SU-DHL-6 (cell line): ENCODE measurements around the gene FBXO38.

Source experiments
- H2AFZ ChIP-seq: fragments of 200-600 bp; sonication (generic); 2 replicates; pipeline ENCODE4 v1.6.1; 2014; ENCODE audit warnings: low read depth, mild to moderate bottlenecking, moderate library complexity, mixed read lengths, antibody characterized with exemption, low read length; ENCODE audit not compliant: severe bottlenecking
- H3F3A ChIP-seq: fragments of 200-600 bp; shearing (Covaris generic); 2 replicates; pipeline ENCODE4 v1.6.0; 2016; ENCODE audit warnings: antibody characterized with exemption, mild to moderate bottlenecking; ENCODE audit not compliant: insufficient read depth
- H3K27ac ChIP-seq: fragments of 200-600 bp; sonication (generic); 2 replicates; pipeline ENCODE4 v1.5.1; 2016; ENCODE audit warnings: low read depth, mild to moderate bottlenecking, low read length, moderate library complexity, mixed read lengths
- H3K27me3 ChIP-seq: fragments of 200-600 bp; sonication (generic), shearing (Covaris generic); 2 replicates; pipeline ENCODE4 v1.6.0; 2014; ENCODE audit warnings: mild to moderate bottlenecking, low read length
- H3K36me3 ChIP-seq: fragments of 200-600 bp; sonication (generic); 2 replicates; pipeline ENCODE4 v1.6.1; 2014; ENCODE audit warnings: mild to moderate bottlenecking, low read length, mixed read lengths
- H3K4me2 ChIP-seq: fragments of 300-600, 200-600 bp; shearing (Covaris generic), sonication (generic); 2 replicates; pipeline ENCODE4 v1.6.0; 2014; ENCODE audit warnings: low read length, low read depth, mild to moderate bottlenecking; ENCODE audit not compliant: poor library complexity, severe bottlenecking
- H3K4me3 ChIP-seq: fragments of 200-600 bp; sonication (generic); 2 replicates; pipeline ENCODE4 v1.5.1; 2014; ENCODE audit warnings: antibody characterized with exemption, low read length, mild to moderate bottlenecking, mixed read lengths; ENCODE audit not compliant: insufficient read depth, poor library complexity, severe bottlenecking
- H3K79me2 ChIP-seq: fragments of 200-600 bp; sonication (generic); 2 replicates; pipeline ENCODE4 v1.6.1; 2014; ENCODE audit warnings: mild to moderate bottlenecking, low read length, moderate library complexity; ENCODE audit not compliant: insufficient read depth
- H3K9ac ChIP-seq: fragments of 200-600 bp; sonication (generic); 2 replicates; pipeline ENCODE4 v1.7.0; 2014; ENCODE audit warnings: mild to moderate bottlenecking, low read length
- H3K9me2 ChIP-seq: fragments of 200-600 bp; sonication (generic); replicated peaks from 2 replicates; pipeline ENCODE4 v1.6.1; 2014; ENCODE audit warnings: low read length; ENCODE audit not compliant: insufficient read depth
- H3K9me3 ChIP-seq: fragments of 200-600 bp; sonication (generic); 2 replicates; pipeline ENCODE4 v1.6.1; 2014; ENCODE audit warnings: low read length, mixed read lengths; ENCODE audit not compliant: insufficient read depth
- H4K20me1 ChIP-seq: fragments of 200-600 bp; sonication (generic); 2 replicates; pipeline ENCODE4 v1.6.1; 2014; ENCODE audit warnings: low read depth, mild to moderate bottlenecking, antibody characterized with exemption, low read length, moderate library complexity, mixed read lengths
- CTCF ChIP-seq: fragments of 200-600 bp; sonication (generic); IDR thresholded peaks from one replicate; pipeline ENCODE4 v1.5.1; 2017; ENCODE audit warnings: antibody characterized with exemption, mild to moderate bottlenecking, low read length, moderate library complexity; ENCODE audit not compliant: insufficient read depth, poor library complexity, severe bottlenecking
- EZH2phosphoT487 ChIP-seq: fragments of 200-600 bp; sonication (generic), shearing (Covaris generic); conservative IDR thresholded peaks from 2 replicates; pipeline ENCODE4 v1.6.1; 2018; ENCODE audit warnings: mild to moderate bottlenecking, antibody characterized with exemption, low read length, moderate library complexity, mixed read lengths

Gene FBXO38

GRCh38 chr5:148459669-148460068 lies 75.9 kb downstream of the FBXO38 start:
- Histone ChIP-seq H3K36me3 (no peaks in the 10 kb centered on the region), H3K9me2 (no peaks in the 10 kb centered on the region), H3K79me2 (no peaks in the 10 kb centered on the region), H3K4me3 (no peak overlapping the region), H3K27me3 (no peaks in the 10 kb centered on the region), H3K27ac (no peak overlapping the region), H3K9ac (no peak overlapping the region), H3K9me3 (no peaks in the 10 kb centered on the region), H3F3A (no peaks in the 10 kb centered on the region), H4K20me1 (no peaks in the 10 kb centered on the region), H3K4me2 (no peak overlapping the region), H2AFZ (no peak overlapping the region)
- no peak for TF ChIP-seq CTCF
- TF ChIP-seq EZH2phosphoT487 = no peak

GRCh38 chr5:148465381-148466235 lies 81.8 kb downstream of the FBXO38 start:
- Histone ChIP-seq H3K27me3 (no peaks in the 10 kb centered on the region), H3K36me3 (no peaks in the 10 kb centered on the region), H3K9me3 (no peaks in the 10 kb centered on the region), H3K27ac (no peak overlapping the region), H3K9ac (no peak overlapping the region), H3F3A (no peaks in the 10 kb centered on the region), H3K79me2 (no peaks in the 10 kb centered on the region), H3K9me2 (no peaks in the 10 kb centered on the region), H3K4me2 (no peak overlapping the region), H3K4me3 (no peak overlapping the region), H2AFZ (no peak overlapping the region), H4K20me1 (no peaks in the 10 kb centered on the region)
- TF ChIP-seq CTCF = no peak
- TF ChIP-seq EZH2phosphoT487 = no peak

- Histone ChIP-seq H2AFZ (no peak overlapping the region), H3K27me3 (no peaks in the 10 kb centered on the region), H3K9me2 (no peaks in the 10 kb centered on the region), H3K36me3 (no peaks in the 10 kb centered on the region), H4K20me1 (no peaks in the 10 kb centered on the region), H3F3A (no peaks in the 10 kb centered on the region), H3K79me2 (no peaks in the 10 kb centered on the region), H3K4me2 (no peak overlapping the region), H3K9ac (no peak overlapping the region), H3K4me3 (no peak overlapping the region), H3K27ac (no peak overlapping the region), H3K9me3 (no peaks in the 10 kb centered on the region)
- TF ChIP-seq CTCF (no peak), EZH2phosphoT487 (no peak)
These were observed 82.5 kb downstream of the FBXO38 start for GRCh38 chr5:148466236-148466580.
